DND-41 (cell line): Measurements from ENCODE around the gene RASGRF2.

Experiments used
- ATAC-seq: fragments of 200-7000 bp; cut with Tn5 transposase; 3 replicates; pipeline ENCODE4 v1.9.1; 2021; ENCODE audit warnings: low read depth; ENCODE audit not compliant: insufficient read depth
- DNase-seq: peaks from one replicate; pipeline ENCODE4 v3.0.0-alpha.2; 2020
- H2AFZ ChIP-seq: 2 replicates; pipeline ENCODE4 v1.6.0; 2012; ENCODE audit warnings: low read depth, low read length
- H3K27ac ChIP-seq: 2 replicates; pipeline ENCODE4 v1.5.1; 2012; ENCODE audit warnings: low read length, inconsistent platforms
- H3K27me3 ChIP-seq: fragments of 200-600 bp; sonication (generic); 2 replicates; pipeline ENCODE4 v1.6.0; 2012; ENCODE audit warnings: low read length, mild to moderate bottlenecking, inconsistent platforms; ENCODE audit not compliant: insufficient read depth, poor library complexity
- H3K36me3 ChIP-seq: 2 replicates; pipeline ENCODE4 v1.5.1; 2012; ENCODE audit warnings: low read length, inconsistent platforms; ENCODE audit not compliant: insufficient read depth
- H3K4me1 ChIP-seq: 2 replicates; pipeline ENCODE4 v1.5.1; 2012; ENCODE audit warnings: mild to moderate bottlenecking, low read length; ENCODE audit not compliant: insufficient read depth
- H3K4me2 ChIP-seq: 2 replicates; pipeline ENCODE4 v1.6.0; 2012; ENCODE audit warnings: mild to moderate bottlenecking, moderate library complexity, low read length, inconsistent platforms; ENCODE audit not compliant: insufficient read depth
- H3K4me3 ChIP-seq, 2 experiments: fragments of 200-600 bp in 1 of 2; shearing (Covaris generic) in 1 of 2; 2 replicates each; pipeline ENCODE4 v1.5.1; 2012 to 2016; ENCODE audit warnings: inconsistent platforms in 2 of 2, low read length in 2 of 2, mild to moderate bottlenecking in 2 of 2, low read depth in 1 of 2, moderate library complexity in 1 of 2
- H3K79me2 ChIP-seq: 2 replicates; pipeline ENCODE4 v1.6.0; 2012; ENCODE audit warnings: low read length, inconsistent platforms; ENCODE audit not compliant: insufficient read depth
- H3K9ac ChIP-seq: 2 replicates; pipeline ENCODE4 v1.6.0; 2012; ENCODE audit warnings: low read depth, mild to moderate bottlenecking, inconsistent platforms, low read length, moderate library complexity
- H3K9me3 ChIP-seq: 2 replicates; pipeline ENCODE4 v1.5.1; 2012; ENCODE audit warnings: low read length, moderate library complexity, mild to moderate bottlenecking, inconsistent platforms; ENCODE audit not compliant: insufficient read depth, severe bottlenecking
- H4K20me1 ChIP-seq: 2 replicates; pipeline ENCODE4 v1.6.0; 2012; ENCODE audit warnings: low read length; ENCODE audit not compliant: insufficient read depth
- CTCF ChIP-seq: IDR thresholded peaks from 2 replicates; pipeline ENCODE4 v1.5.1; 2012; ENCODE audit warnings: borderline replicate concordance, low read length, moderate library complexity, mild to moderate bottlenecking; ENCODE audit not compliant: poor library complexity, severe bottlenecking; ENCODE audit errors: extremely low read depth
- EZH2 ChIP-seq: IDR thresholded peaks from 3 replicates; pipeline ENCODE4 v1.6.1; 2012; ENCODE audit warnings: borderline replicate concordance, low read depth, mild to moderate bottlenecking, moderate library complexity, low read length, inconsistent platforms; ENCODE audit not compliant: severe bottlenecking

RASGRF2 gene

GRCh38 chr5:81226286-81226685 is 266.1 kb downstream of the RASGRF2 start:
- no peaks in the 10 kb centered on the region for H3K36me3 ChIP-seq
- H3K9ac ChIP-seq: no peak overlapping the region
- no peak for ATAC-seq
- DNase-seq: no peak
- H3K79me2 ChIP-seq: no peaks in the 10 kb centered on the region
- no peaks in the 10 kb centered on the region for H3K4me1 ChIP-seq
- H2AFZ ChIP-seq: no peak overlapping the region
- no peak overlapping the region for H3K4me2 ChIP-seq
- no peaks in the 10 kb centered on the region for H3K27me3 ChIP-seq
- H3K4me3 ChIP-seq: no peak overlapping the region
- no peak overlapping the region for H3K27ac ChIP-seq
- TF ChIP-seq EZH2 (no peak), CTCF (no peak)
- H4K20me1 ChIP-seq: no peaks in the 10 kb centered on the region
- H3K9me3 ChIP-seq: no peaks in the 10 kb centered on the region

GRCh38 chr5:81226949-81227348 is 266.8 kb downstream of the RASGRF2 start:
- H3K4me2 ChIP-seq: no peak overlapping the region
- no peak overlapping the region for H3K9ac ChIP-seq
- H3K4me1 ChIP-seq: no peaks in the 10 kb centered on the region
- TF ChIP-seq EZH2: no peak
- TF ChIP-seq CTCF: no peak
- H3K4me3 ChIP-seq: no peak overlapping the region
- DNase-seq (no peak), ATAC-seq (no peak)
- H4K20me1 ChIP-seq: no peaks in the 10 kb centered on the region
- H3K27ac ChIP-seq: no peak overlapping the region
- no peaks in the 10 kb centered on the region for H3K36me3 ChIP-seq
- no peak overlapping the region for H2AFZ ChIP-seq
- no peaks in the 10 kb centered on the region for H3K9me3 ChIP-seq
- H3K27me3 ChIP-seq: no peaks in the 10 kb centered on the region
- no peaks in the 10 kb centered on the region for H3K79me2 ChIP-seq

GRCh38 chr5:81228084-81228483 is 267.9 kb downstream of the RASGRF2 start:
- H3K4me2 ChIP-seq: no peak overlapping the region
- H2AFZ ChIP-seq: no peak overlapping the region
- H3K27ac ChIP-seq: no peak overlapping the region
- no peaks in the 10 kb centered on the region for H4K20me1 ChIP-seq
- H3K9ac ChIP-seq: no peak overlapping the region
- no peak overlapping the region for H3K4me3 ChIP-seq
- H3K27me3 ChIP-seq: no peaks in the 10 kb centered on the region
- H3K9me3 ChIP-seq: no peaks in the 10 kb centered on the region
- no peaks in the 10 kb centered on the region for H3K4me1 ChIP-seq
- no peaks in the 10 kb centered on the region for H3K79me2 ChIP-seq
- no peak for ATAC-seq
- no peak for TF ChIP-seq EZH2
- no peak for TF ChIP-seq CTCF
- DNase-seq: no peak
- H3K36me3 ChIP-seq: no peaks in the 10 kb centered on the region

- Histone ChIP-seq H3K4me1 (peaks cover 13% of the 10 kb centered on the region), H3K9me3 (no peaks in the 10 kb centered on the region), H3K79me2 (no peaks in the 10 kb centered on the region), H3K36me3 (no peaks in the 10 kb centered on the region), H3K4me3 (no peak overlapping the region), H2AFZ (no peak overlapping the region), H3K4me2 (no peak overlapping the region), H3K27ac (no peak overlapping the region), H3K9ac (no peak overlapping the region), H4K20me1 (no peaks in the 10 kb centered on the region), H3K27me3 (no peaks in the 10 kb centered on the region)
- ATAC-seq (no peak), DNase-seq (no peak)
- TF ChIP-seq CTCF (no peak), EZH2 (no peak)
These were observed 270.3 kb downstream of the RASGRF2 start for GRCh38 chr5:81230416-81230815.
